ENCODE measurements around the gene USP38.
"Not testable (repeated sequence)": the region's sequence is repeated elsewhere in the genome, so short reads cannot be mapped to it uniquely, and the experiment has no call there.

Gene USP38

GRCh38 chr4:143230683-143231082 lies 46.0 kb downstream of the USP38 start:
- no peaks in the 10 kb centered on the region for H3K27me3 ChIP-seq
- no peaks in the 10 kb centered on the region for H3K4me1 ChIP-seq
- no peaks in the 10 kb centered on the region for H3K36me3 ChIP-seq
- TF ChIP-seq CTCF (IDR thresholded peaks at IDR 0.05; ENCODE audit: low read depth, low read length), result no peak
- DNase-seq, result no peak
- no peaks in the 10 kb centered on the region for H3K9me3 ChIP-seq
- no peak overlapping the region for H3K4me3 ChIP-seq (ENCODE audit: low read depth, low read length)

GRCh38 chr4:143232277-143232676 lies 47.6 kb downstream of the USP38 start:
- H3K4me3 ChIP-seq (ENCODE audit: low read depth, low read length), result no peak overlapping the region
- no peaks in the 10 kb centered on the region for H3K27me3 ChIP-seq
- no peaks in the 10 kb centered on the region for H3K4me1 ChIP-seq
- H3K9me3 ChIP-seq, result no peaks in the 10 kb centered on the region
- TF ChIP-seq CTCF (IDR thresholded peaks at IDR 0.05; ENCODE audit: low read depth, low read length), result no peak
- H3K36me3 ChIP-seq, result no peaks in the 10 kb centered on the region
- no peak for DNase-seq

GRCh38 chr4:143234153-143234552 lies 49.4 kb downstream of the USP38 start:
- H3K27me3 ChIP-seq, result no peaks in the 10 kb centered on the region
- H3K4me1 ChIP-seq, result no peaks in the 10 kb centered on the region
- no peak for TF ChIP-seq CTCF (IDR thresholded peaks at IDR 0.05; ENCODE audit: low read depth, low read length)
- DNase-seq, result no peak
- H3K9me3 ChIP-seq, result no peaks in the 10 kb centered on the region
- no peaks in the 10 kb centered on the region for H3K36me3 ChIP-seq
- H3K4me3 ChIP-seq (ENCODE audit: low read depth, low read length), result no peak overlapping the region

GRCh38 chr4:143237195-143237594 lies 52.5 kb downstream of the USP38 start:
- H3K36me3 ChIP-seq; H3K9me3 ChIP-seq; H3K4me1 ChIP-seq; H3K4me3 ChIP-seq (ENCODE audit: low read depth, low read length); DNase-seq; H3K27me3 ChIP-seq: not testable (repeated sequence)

- TF ChIP-seq CTCF (IDR thresholded peaks at IDR 0.05; ENCODE audit: low read depth, low read length), result no peak
- H3K27me3 ChIP-seq, result no peaks in the 10 kb centered on the region
- DNase-seq, result no peak
- no peak overlapping the region for H3K4me3 ChIP-seq (ENCODE audit: low read depth, low read length)
- no peaks in the 10 kb centered on the region for H3K4me1 ChIP-seq
- no peaks in the 10 kb centered on the region for H3K9me3 ChIP-seq
- no peaks in the 10 kb centered on the region for H3K36me3 ChIP-seq
Measured at GRCh38 chr4:143240939-143241679, 56.4 kb downstream of the USP38 start.

GRCh38 chr4:143241892-143242291 lies 57.2 kb downstream of the USP38 start:
- TF ChIP-seq CTCF (IDR thresholded peaks at IDR 0.05; ENCODE audit: low read depth, low read length), result no peak
- H3K27me3 ChIP-seq, result no peaks in the 10 kb centered on the region
- no peaks in the 10 kb centered on the region for H3K9me3 ChIP-seq
- H3K36me3 ChIP-seq, result no peaks in the 10 kb centered on the region
- no peaks in the 10 kb centered on the region for H3K4me1 ChIP-seq
- DNase-seq, result no peak
- H3K4me3 ChIP-seq (ENCODE audit: low read depth, low read length), result no peak overlapping the region
